GM20000 (cell line): ENCODE data around the gene PNPLA3.

Experiments used
- DNase-seq: peaks from one replicate; pipeline ENCODE4 v3.0.0; 2012; ENCODE audit warnings: low spot score
- TF ChIP-seq, protein P1 (sequence below): IDR thresholded peaks from 2 replicates; pipeline ENCODE4 v1.5.1; 2012; ENCODE audit warnings: mild to moderate bottlenecking, control low read depth; ENCODE audit errors: extremely low read depth, missing control alignments

Gene PNPLA3

DNA sequence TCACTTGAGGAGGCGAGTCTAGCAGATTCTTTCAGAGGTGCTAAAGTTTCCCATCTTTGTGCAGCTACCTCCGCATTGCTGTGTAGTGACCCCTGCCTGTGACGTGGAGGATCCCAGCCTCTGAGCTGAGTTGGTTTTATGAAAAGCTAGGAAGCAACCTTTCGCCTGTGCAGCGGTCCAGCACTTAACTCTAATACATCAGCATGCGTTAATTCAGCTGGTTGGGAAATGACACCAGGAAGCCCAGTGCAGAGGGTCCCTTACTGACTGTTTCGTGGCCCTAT lies 22.7 kb downstream of the PNPLA3 start:
- TF ChIP-seq, protein P1, sequence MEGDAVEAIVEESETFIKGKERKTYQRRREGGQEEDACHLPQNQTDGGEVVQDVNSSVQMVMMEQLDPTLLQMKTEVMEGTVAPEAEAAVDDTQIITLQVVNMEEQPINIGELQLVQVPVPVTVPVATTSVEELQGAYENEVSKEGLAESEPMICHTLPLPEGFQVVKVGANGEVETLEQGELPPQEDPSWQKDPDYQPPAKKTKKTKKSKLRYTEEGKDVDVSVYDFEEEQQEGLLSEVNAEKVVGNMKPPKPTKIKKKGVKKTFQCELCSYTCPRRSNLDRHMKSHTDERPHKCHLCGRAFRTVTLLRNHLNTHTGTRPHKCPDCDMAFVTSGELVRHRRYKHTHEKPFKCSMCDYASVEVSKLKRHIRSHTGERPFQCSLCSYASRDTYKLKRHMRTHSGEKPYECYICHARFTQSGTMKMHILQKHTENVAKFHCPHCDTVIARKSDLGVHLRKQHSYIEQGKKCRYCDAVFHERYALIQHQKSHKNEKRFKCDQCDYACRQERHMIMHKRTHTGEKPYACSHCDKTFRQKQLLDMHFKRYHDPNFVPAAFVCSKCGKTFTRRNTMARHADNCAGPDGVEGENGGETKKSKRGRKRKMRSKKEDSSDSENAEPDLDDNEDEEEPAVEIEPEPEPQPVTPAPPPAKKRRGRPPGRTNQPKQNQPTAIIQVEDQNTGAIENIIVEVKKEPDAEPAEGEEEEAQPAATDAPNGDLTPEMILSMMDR = no peak
- no peak for DNase-seq

DNA sequence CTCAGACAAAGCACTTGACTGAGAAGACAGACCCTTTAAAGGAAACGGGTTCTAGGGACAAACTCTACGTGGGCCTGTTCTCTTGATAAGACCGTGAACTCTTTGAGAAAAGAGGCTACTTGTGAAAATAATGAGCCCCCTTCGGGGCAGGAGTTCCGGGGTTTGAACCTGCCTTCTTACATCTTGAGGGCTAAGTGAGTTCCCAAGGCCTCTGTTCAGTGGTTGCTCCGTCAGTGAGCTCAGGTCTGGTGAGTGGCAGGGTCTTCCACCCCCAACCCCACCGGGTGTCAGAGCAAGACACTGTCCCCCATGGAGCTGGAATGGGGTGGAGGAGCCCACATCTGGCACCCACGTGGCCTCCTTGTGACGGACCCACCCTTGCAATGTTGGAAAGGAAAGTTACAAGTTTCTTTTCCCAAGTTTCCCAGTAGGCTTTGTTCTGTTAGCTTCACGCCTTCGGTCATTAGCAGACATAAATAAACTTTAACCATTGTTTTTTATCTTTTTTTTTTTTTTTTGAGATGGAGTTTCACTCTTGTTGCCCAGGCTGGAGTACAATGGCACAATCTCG lies 25.3 kb downstream of the PNPLA3 start:
- DNase-seq = no peak
- TF ChIP-seq, protein P1 = no peak

DNA sequence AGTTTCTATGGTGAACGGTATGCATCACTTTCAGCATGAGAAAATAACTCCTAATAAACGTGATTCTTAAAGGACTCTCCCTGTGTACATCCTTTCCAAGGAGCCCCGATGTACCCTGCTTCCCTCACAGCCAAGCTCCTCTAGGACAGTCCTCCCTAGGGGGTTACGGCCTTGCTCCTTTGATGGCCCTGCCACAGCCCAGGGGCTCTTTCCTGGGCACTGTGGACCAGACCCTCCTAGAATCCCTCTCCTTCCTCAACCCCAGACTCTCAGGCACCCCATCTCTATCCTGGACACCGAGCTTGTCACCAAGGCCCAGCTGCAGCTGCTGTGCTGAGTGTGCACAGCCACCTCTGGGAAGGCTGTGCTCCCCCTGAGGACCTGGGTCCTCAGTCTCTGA lies 27.8 kb downstream of the PNPLA3 start:
- DNase-seq = no peak
- TF ChIP-seq, protein P1 = no peak

DNA sequence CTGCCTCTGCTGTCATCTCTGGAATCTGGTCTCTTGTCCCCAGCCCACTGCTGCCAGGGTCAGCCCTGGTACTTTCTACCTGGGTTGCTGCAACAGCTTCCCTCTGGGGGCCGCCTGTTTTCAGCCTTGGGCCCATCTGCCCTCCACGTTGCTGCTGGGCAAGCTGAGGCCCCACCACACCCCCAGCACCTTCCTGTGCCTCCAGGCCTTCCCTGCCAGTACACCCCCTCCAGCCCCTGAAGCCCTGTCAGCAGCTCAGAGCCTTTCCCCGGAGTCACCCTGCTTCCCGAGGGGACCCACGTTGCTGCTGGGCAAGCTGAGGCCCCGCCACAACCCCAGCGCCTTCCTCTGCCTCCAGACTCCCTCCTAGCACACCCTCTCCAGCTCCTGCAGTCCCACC lies 28.4 kb downstream of the PNPLA3 start:
- TF ChIP-seq, protein P1 = no peak
- DNase-seq = no peak

DNA sequence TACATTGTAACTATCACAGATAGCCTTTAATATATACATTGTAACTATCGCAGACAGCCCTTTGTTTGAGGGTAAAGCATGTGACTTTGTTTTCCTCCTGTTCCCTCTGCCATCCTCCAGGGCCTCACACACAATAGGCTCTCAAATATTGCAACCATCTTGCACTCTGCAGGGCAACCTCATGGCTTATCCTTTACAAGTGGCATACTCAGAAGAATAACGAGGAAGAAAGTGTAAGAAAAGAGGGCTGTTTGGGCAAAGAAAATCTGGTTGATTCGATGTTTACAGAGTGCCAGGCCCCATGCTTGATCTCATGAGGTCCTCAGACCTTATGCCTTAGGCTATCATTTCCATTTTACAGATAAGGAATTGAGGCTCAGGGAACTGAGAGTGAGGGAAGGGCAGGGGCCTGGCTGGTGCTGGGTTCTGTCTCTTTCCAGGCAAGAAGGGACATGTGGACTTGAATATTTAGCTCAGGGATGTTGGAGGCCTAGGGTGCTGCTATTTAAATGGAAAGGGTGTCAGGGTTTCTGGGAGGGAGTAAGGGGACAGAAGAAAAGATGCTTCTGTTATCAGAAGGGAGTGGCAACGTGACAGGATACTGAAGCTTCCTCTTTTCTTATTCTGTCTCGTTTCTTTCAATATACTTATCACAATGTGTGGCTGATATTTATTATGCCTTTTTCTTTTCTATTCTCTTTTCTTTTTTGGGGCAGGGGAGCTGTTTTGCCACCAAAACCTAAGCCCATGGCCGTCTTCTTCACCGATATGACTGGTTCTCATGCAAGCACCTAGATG lies 30.6 kb downstream of the PNPLA3 start:
- TF ChIP-seq, protein P1 = no peak
- no peak for DNase-seq

DNA sequence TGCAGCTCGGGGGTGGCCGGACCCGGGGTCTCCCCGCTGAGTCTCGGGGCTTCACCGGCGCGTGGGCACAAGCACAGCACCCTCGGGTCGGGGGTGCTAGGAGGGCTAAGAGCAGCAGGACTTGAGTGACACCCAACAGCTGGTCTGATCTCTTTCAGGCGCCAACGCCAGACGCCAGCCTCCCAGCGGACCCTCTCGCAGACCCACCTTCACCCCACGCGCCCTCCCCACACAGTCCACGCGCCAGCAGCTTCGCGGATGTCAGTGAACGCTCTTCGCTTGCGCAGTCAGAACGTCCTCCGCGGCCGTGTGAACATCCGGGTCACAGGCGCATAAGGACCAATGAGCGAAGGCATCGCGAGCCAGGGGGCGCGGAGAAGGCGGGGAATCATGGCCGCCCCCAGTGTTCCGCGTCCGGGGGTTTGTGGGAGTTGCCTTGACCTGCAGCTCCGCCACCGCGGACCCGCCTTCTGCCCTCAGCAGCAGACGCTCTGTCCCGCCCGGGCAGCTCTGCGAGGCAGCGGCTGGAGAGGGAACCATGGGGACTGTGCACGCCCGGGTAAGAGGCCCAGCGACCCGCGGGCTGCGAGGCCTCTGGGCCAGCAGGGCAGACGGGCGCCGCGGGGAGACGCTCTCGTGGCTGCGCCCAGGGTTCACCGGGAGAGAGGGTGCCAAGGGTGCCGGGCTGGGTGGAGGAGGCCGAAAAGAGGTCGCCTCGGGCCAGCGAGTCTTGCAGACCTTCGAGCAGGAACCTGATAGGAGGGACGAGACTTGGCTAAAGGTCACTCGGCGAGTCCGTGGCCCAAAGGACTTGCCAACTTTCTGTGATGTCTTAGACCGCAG lies 31.7 kb downstream of the PNPLA3 start, which contains the start of gene SAMM50:
Gene SAMM50, plus strand, starts transcription at position 403 of the 843 bp plus-strand sequence. Its CDS starts 136 bp downstream, at position 539.
- peak; percentile 94 for DNase-seq
- TF ChIP-seq, protein P1 = no peak
